Activated CD4-positive, alpha-beta T cell treated with anti-CD3 and anti-CD28 coated beads for 48 hours (primary cell): Measurements from ENCODE around the gene OGDH.
"Not testable (repeated sequence)": the region's sequence is repeated elsewhere in the genome, so short reads cannot be mapped to it uniquely, and the experiment has no call there.

Experiments used
- DNase-seq: peaks from one replicate; pipeline ENCODE4 v3.0.0-alpha.2; 2020

OGDH gene

DNA sequence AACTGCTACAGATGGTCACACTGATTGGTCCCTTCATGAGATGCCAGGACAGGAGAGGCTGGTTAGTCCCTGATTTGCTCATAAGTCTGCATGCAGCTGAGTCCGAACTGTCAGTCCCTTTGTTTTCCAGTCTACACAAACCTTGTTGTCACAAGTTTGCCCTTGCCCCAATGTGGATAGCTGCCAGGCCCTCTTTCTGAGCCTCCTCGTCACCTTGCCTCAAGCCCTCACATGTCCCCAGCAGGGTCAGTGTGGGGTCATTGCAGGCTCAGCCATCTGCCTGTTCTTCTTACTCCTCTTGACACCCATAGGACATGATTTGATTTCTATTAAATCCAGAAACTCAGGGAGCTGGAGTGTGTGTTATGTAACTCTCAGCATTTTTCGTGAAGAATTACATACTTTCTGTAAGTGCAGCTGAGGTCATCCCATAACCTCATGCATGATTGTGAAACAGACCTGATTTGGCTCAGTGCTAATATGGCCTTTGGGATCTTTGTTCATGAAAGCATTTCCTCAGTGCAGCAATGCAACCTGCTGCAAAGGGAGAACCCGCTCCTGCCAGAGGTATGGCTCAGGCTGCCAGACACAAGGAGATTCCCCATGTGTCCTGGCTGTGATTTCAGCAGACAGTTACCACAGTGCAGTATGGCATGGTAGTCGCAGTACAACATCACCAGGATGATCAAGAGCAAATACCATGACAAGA is 72.2 kb downstream of the OGDH start:
- no peak for DNase-seq

DNA sequence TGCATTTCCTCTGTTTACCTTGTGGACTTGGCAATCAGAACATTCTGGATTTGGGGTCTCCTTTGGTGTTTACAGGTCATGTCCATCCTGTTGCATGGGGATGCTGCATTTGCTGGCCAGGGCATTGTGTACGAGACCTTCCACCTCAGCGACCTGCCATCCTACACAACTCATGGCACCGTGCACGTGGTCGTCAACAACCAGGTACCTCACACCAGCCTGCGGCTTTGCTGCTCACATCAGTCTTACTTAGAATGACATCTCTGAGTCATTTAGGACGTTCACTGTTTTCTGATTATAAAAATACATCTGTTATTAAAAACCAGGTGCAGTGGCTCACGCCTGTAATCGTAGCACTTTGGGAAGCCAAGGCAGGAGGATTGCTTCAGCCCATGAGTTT is 75.2 kb downstream of the OGDH start:
- no peak for DNase-seq

DNA sequence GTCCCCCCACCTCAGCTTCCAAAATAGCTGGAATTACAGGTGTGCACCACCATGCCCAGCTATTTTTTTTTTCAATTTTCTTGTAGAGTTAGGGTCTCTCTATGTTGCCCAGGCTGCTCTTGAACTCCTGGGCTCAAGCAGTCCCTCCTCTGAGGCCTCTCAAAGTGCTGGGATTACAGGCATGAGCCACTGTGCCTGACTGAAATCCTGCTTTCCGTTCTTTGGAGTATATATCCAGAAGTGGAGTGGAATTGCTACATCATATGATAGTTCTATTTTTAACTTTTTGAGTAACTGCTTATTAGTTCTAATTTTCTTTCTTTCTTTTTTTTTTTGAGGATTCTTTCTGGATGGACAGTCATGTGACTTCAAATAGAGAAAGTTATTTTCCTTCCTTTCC is 79.3 kb downstream of the OGDH start:
- DNase-seq = no peak

DNA sequence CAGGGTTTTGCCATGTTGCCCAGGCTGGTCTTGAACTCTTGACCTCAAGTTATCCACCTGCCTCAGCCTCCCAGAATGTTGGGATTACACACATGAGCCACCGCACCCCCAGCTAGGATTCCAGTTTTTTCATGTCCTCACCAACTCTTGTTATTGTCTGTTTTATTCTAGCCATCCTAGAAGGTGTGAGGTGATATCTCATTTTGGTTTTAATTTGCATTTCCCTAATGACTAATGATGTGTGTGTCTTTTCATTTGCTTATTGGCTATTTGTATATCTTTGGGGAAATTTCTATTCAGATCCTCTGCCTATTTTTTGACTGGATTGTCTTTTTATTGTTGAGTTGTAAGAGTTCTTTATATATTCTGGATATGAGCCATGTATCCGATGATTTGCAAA is 83.0 kb downstream of the OGDH start:
- DNase-seq = no peak

DNA sequence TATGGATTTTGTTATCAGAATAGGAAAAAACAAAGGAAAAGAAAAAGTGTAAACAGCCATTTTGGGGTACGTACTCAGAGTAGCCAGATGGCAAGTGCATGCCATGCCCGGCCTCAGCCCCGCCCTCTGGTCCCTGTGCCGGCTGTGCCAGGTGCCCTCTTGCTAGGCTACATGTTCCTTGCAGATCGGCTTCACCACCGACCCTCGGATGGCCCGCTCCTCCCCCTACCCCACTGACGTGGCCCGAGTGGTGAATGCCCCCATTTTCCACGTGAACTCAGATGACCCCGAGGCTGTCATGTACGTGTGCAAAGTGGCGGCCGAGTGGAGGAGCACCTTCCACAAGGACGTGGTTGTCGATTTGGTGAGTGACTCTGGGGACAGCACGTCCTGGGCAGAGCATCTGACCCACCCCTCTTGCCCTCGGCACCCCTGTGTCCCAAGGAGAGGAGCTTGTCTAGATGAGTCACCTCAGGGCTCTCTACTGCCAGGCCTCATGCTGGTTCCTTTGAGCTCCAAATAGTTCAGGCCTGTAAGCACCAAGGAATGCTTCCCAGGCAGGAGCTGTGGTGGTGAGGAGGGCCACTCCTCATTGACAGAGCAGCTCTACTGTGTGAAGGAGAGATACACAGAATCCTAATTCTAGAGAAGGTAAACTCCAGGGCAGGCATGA is 87.3 kb downstream of the OGDH start:
- no peak for DNase-seq

DNA sequence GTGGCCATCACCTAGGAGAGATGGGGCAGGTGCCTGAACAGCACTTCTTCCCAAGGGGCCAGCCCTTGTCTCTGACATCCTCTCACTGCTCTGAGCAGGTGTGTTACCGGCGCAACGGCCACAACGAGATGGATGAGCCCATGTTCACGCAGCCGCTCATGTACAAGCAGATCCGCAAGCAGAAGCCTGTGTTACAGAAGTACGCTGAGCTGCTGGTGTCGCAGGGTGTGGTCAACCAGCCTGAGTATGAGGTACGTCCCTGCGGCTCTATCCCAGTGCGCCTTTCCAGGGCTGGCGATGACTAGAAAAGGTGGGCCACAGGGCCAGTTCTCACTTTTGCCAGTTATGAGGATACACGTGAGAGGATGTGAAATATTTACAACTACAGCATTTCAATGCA is 87.9 kb downstream of the OGDH start:
- DNase-seq = no peak

DNA sequence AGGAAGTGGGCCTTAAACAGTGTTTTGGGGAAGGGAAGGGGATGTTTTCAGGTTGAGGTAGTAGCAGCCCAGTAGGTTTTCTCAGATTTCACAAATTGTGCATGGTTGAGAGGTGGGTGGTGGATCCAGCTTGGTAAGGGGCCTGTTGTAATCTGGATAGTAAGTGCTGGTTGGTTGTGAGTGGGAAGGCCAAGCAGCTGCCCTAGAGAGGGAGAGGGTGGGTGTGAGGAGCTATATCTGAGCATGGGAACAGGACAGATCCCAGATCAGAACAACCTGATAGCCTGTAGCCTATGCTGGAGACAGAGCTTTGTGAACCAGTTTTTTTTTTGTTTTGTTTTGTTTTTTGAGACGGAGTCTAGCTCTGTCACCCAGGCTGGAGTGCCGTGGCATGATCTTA is 88.3 kb downstream of the OGDH start:
- no peak for DNase-seq

DNA sequence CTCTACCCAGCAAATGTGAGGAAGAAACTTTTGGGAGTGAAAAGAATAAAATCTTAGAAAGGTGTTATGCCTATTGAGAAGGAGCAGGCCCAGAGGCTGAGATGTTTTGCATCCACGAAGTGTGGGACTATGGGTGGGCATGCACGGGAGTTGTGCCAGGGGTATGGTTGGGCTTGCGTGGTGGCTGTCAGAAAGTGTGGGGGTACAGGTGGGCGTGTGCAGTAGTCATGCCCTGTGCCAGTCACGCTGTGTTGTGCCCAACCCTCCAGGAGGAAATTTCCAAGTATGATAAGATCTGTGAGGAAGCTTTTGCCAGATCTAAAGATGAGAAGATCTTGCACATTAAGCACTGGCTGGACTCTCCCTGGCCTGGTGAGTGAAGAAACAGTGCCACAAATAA is 89.3 kb downstream of the OGDH start:
- no peak for DNase-seq

DNA sequence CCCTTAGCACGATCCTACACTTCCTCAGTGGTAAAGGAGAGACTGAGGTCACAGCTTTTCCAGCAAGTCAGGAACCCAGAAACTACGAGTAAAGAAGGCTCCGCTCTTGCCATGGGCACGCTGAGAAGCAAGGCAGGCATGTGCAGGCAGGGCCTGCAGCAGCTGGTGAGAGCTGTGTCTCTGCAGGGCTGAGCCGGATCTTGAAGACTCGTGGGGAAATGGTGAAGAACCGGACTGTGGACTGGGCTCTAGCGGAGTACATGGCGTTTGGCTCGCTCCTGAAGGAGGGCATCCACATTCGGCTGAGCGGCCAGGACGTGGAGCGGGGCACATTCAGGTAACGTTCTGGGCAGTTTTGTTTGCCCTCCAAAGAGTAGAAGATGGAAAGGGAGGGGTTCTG is 90.3 kb downstream of the OGDH start:
- DNase-seq = no peak

DNA sequence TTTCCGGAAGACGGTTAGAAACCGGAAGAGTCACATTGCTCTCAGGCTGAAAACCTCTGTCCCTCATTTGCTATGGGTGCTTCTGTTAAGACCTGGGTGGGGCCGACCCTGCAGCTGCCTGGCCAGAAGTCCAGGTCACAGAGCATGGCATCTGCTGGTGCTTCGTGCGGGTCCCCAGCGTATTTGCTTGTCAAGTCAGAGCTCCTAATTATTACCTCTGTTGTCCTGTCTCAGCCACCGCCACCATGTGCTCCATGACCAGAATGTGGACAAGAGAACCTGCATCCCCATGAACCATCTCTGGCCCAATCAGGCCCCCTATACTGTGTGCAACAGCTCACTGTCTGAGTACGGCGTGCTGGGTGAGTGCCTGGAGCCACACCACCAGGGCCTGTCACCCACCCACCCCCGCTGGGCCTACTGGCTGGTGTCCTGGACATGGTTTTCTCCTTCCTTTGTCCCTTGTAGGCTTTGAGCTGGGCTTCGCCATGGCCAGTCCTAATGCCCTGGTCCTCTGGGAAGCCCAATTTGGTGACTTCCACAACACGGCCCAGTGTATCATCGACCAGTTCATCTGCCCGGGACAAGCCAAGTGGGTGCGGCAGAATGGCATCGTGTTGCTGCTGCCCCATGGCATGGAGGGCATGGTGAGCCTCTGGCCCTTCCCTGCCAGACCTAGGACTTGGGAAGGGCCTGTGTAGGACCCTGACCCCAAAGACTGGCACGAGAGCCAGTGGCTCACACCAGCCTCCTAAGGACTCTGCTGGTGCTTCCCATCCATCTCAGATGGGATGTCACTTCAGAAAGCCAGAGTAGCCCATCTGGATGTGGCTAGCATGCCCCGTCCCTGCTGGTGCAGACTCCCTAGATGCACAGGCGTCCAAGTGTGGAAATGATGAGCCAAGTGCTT is 91.0 kb downstream of the OGDH start:
- DNase-seq = no peak

DNA sequence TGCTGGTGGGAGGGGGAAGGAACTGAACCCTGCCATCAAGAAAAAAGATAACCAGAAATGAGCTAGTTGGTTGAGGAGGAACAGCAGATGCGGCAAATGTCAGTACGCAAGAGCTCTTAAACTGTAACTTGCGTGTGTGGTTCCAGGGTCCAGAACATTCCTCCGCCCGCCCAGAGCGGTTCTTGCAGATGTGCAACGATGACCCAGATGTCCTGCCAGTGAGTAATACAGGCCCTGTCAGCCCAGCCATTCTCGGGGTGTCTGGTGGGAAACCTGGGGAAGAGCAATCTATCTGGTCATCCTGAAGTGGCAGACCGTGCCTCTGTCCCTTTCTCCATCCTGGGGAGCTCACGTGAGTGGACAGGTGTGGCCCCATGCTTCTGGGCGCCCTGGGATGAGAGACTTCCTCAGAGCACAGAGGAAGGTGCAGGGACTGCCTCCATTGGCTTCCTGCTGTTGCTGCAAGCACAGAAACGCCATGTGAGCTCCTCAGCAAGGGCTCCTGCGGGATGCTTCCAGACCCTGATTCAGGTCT is 91.7 kb downstream of the OGDH start:
- no peak for DNase-seq

DNA sequence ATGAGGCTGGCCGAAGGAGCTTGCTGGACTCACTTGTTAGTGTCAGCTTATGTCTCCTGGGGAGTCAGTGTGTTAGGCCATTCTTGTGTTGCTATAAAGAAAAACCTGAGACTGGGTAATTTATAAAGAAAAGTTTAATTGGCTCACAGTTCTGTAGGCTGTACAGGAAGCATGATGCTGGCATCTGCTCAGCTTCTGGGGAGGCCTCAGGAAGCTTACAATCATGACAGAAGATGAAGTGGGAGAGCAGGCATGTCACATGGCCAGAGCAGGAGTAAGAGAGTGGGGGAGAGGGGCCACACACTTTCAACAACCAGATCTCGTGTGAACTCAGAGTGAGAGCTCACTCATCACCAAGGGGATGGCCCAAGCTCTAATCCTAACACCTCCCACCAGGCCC is 93.2 kb downstream of the OGDH start:
- DNase-seq = not testable (repeated sequence)

DNA sequence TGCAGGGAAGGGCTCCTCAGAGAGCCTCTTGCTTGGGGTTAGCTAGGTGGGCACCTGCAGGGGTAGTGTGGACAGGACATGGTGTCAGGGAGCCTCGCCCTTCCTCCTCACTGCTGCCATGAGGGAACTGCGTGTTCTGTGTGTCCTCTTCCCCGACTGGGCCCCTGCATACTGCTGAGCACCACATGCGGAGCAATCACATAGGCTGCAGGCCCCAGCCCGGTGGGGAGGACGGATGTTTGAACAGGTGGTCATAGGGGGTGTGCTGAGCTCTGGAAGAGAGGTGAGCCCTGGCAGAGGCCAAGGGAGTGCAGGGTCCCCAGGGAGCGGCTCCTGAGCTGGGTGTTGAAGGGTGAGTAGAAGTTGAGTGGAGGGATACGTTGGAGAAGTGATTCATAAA is 93.9 kb downstream of the OGDH start:
- DNase-seq = no peak

DNA sequence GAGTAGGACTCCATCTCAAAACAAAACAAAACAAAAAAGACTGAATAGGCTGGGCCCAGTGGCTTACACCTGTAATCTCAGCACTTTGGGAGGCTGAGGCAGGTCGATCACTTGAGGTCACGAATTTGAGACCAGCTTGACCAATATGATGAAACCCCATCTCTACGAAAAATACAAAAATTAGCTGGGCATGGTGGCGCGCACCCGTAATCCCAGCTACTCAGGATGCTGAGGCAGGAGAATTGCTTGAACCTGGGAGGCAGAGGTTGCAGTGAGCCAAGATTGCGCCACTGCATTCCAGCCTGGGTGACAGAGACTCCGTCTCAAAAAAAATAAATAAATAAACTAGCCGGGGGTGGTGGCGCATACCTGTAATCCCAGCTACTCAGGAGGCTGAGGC is 97.0 kb downstream of the OGDH start:
- not testable (repeated sequence) for DNase-seq

DNA sequence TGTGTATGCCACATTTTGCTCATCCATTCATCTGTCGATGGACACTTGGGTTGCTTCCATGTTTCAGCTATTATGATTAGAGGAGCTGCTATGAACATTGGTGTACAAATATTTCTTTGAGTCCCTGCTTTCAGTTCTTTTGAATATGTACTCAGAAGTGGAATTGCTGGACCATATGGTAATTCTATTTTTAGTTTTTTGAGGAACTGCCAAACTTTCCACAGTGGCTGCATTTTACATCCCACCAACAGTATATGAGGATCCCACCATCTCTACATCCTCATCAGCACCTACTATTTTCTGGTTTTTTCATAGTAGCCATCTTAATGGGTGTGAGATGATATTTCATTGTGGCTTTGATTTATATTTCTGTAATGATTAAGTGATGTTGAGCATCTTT is 97.5 kb downstream of the OGDH start:
- no peak for DNase-seq

DNA sequence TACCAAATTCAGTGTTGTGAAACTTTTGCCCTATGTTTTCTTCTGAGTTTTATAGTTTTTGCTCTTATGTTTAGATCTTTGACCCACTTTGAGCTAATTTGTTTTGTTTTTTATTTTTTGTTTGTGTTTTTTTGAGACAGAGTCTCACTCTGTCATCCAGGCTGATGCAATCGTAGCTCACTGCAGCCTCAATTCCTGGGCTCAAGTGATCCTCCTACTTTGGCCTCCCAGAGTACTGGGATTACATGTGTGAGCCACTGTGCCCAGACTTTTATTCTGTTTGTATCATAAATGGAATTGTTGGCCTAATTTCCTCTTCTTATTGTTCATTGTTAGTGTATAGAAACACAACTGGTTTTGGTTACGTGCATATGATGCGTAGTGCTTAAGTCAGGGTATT is 99.0 kb downstream of the OGDH start:
- DNase-seq = no peak

DNA sequence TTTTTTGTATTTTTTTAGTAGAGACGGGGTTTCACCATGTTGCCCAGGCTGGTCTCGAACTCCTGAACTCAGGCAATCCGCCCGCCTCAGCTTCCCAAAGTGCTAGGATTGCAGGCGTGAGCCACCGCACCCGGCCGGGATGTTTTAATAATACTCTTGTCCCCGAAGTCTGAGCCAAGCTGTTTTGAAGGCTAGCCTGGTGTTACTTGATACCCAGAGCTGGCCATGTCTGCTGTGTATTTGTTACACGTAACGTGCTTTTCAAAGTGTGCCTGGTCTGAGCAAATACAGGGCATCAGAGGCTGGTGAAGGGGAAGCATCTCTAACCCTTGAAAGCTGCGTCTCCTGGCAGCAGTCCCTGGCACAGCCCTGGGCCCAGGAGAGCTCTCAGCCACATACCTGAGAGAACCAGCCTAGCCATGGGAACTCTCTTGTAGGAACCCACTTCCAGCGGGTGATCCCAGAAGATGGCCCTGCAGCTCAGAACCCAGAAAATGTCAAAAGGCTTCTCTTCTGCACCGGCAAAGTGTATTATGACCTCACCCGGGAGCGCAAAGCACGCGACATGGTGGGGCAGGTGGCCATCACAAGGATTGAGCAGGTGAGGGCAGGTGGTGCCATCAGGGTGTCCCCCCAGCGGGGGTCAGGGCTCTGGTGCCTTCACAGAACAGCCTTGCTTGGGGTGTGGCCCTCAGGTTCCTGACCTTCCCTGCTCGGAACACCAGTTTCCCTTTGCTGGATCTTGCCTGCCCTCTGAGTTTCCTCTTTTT is 100.5 kb downstream of the OGDH start:
- DNase-seq = no peak

DNA sequence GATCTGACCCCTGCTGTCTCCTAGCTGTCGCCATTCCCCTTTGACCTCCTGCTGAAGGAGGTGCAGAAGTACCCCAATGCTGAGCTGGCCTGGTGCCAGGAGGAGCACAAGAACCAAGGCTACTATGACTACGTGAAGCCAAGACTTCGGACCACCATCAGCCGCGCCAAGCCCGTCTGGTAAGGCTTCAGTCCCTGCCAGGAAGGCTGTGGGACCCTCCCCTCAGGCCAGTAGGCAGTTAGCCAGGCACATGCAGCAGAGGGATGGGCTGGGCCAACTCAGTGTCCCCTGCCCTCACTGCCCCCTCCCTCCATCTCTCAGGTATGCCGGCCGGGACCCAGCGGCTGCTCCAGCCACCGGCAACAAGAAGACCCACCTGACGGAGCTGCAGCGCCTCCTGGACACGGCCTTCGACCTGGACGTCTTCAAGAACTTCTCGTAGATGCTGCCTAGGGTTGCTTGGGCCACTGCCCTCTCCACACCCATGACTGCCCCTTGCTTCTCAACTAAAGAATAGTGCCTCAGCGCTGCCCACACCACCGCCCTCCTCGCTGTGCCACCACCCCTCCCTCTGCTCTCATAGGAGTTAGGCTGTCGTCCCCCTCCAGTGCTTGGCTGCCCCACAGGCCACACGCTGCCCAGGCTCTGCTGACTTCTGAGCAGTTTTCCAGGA is 101.3 kb downstream of the OGDH start:
- no peak for DNase-seq

DNA sequence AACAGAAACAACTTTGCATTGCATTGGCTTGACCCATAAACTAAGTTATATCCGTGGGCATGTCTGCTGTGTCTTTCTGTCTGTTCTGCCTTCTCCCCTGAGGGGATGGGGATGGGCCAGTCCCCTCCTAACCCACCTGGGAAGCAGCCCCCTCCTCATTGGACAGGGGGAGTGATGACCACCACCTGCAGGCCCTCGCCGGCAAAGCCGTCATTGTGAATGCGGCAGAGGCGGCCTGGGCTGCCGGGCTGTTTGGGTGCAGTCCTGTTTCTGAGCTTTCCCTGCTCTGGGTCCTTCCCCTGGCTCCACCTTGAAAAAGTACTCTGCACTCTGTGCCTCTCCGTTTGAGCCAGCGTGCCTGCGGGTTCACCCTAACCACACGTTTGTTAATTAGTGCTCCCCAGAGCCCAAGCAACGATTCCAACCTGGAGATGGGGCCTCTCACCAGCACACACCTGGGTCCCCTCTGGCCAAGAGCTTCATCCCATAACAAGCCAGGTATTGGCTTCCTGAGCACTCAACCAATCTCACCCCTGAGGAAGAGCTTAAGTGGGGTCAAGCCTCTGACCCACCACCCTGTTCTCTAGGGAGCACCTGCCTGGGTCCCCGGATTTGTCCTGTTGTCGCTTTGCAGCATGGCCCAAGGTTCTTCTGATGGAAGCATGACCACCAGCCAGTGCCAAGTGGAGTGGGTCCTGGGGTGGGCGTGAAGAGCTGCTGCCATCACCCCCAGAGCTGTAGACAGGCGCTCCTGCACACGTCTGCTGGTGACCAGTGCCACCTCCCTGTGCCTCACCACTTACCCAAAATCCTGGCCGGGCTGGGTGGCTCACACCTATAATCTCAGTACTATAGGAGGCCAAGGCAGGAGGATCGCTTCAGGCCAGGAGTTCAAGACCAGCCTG is 102.8 kb downstream of the OGDH start:
- DNase-seq = no peak

DNA sequence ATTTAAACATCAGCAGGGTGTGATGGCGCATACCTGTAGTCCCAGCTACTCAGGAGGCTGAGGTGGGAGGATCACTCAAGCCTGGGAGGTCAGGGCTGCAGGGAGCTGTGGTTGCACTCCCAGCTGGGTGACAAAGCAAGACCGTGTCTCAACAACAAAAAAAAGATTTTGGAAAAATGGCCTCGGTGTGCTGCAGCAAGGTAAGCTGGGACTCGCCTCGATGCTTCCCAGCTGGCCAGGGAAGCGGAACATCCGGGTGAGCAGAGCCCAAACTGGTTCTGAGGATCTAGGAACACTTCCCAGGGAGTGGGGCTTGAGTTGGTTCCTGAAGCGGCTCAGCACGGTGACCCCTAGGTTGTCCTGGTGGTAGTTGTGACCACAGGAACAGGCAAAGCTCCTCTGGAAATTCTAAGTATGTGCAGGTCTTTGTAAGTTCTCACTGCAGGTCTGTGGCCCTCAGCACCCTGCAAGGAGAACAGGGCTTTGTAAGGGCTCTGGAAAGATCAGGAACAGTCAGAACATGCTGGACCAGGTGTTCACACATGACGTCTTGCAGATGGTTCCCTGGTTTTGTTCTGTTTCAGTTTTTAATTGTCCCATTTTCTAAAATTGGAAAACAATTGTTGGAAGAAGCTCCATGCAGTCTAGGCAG is 103.6 kb downstream of the OGDH start:
- DNase-seq = no peak

DNA sequence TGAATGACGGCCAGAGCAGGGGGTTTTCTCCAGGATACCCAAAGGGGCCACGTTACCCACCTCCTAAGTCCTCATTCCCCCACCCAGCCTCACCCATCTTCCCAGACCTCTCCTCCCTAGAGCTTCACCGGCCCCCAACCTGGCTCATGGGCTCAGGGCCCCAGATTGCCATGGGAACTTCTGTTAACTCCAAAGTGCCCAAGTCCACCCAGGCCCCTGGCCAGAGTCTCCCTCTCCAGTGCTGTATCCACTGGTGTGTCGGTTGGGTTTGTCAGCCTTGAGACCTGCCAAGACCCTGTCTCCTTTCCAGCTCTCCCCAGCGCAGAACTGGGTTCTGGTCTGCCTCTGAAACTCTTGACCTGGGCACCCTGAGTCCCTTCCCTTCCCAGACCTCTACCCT is 105.1 kb downstream of the OGDH start:
- no peak for DNase-seq
